CD4-positive, alpha-beta T cell treated with Interleukin-2 at 100 ng/mL for 4 hours (primary cell): ENCODE data around the gene SCUBE1.

Experiments
- DNase-seq: peaks from one replicate; pipeline ENCODE4 v3.0.0-alpha.2; 2020; ENCODE audit warnings: low spot score

The SCUBE1 gene

DNA sequence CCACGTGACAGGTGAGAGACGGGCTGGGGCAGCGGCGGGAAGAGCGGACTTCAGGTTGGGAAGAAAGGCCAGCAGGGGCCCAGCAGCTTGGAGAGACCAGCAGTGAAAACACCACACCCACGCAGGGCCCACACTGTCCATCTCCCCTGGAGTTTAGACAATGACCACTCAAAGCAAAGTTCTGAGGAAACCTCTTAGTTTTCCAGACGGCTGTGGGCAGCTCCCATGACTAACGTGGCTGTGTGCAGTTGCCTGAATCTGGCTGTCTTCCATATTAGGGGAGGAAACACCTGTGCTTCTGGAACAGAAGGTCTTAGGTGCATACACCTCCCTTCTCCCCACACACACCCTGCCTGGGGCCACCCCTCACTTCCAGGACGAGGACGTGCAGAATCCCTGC lies 85.6 kb downstream of the SCUBE1 start:
- no peak for DNase-seq

DNA sequence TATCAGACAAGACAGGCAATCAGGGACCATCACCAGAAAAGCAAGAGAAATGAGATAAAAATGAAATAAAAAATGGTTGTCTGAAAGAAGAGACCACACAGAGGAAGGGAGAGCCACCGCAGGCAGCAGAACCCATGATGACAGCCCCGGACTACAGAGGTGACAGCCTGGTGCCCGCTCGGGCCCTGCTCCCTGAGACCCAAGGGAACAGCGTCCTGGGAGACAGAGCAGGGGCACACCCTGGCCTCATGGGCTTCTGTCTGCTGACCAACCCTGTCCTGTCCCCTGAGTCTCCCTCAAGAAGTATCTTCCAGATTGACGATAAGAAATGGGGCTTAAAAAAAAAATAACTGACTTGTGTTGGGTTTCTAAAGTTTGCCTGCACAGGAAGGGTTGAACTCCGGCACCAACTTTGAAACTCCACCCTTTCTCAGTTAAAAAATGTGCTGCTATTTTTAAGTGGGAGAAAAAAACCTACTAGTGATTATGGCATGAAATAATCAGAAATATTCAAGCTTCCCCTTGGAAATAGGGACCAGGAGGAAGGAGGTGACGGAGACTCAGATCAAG lies 86.1 kb downstream of the SCUBE1 start:
- DNase-seq = no peak

GRCh38 chr22:43256569-43256968 lies 86.6 kb downstream of the SCUBE1 start:
- no peak for DNase-seq

DNA sequence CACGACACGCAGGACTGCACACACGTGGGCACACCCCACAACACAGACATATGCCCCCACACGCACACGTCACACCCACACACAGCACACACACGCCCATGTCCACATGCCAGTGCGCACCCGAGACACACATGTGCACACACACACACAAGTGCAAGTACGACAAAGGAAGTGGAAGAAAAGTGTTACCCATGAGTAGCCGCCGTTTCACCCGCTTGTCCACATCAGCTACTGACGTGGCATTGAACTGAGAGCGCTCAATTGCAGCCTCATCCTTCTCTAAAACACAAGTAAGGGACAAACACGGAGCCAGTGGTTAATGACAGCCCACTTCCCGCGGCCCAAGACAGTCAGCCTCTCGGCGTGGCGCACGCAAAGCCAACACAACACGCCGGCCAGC lies 87.9 kb downstream of the SCUBE1 start:
- DNase-seq = no peak

GRCh38 chr22:43253839-43254238 lies 89.3 kb downstream of the SCUBE1 start:
- no peak for DNase-seq

GRCh38 chr22:43252319-43252718 lies 90.9 kb downstream of the SCUBE1 start:
- DNase-seq = no peak

GRCh38 chr22:43249789-43250471 lies 93.2 kb downstream of the SCUBE1 start:
- DNase-seq = no peak

DNA sequence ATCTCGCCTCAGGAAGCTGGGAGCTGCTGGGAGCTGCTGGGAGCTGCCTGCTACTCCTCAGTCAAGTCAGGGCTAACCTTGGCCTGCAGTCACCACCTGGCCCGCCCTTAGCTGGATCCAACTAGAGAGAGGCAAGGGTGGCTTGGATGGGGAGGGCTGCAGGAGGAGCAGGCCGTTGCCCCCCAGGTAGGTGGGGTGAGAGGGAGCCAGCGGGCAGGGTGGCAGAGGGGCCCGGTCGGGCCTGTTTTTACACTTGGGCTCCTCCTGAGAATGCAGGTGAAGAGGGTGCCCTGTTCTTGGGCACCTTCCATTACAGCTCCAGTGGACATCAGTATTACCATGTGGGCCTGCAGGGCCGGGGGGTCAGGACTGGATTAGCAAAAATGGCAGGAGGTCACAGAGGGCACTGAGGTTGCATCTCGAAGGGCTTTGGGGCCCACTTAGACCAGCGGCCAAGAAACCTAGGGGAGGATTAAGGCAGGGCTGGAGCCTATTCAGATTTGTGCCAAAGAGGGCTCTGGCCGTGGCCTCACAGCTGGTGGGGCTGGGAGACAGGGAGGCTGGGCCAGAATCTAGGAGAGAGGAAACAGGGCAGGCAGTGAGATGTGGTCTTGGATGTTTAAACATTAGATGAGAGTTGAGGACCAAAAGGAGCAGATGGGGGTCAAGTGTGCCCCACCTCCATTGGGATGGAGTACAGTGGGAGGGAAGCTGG lies 95.5 kb downstream of the SCUBE1 start:
- DNase-seq = no peak

- no peak for DNase-seq
These were observed 97.0 kb downstream of the SCUBE1 start for GRCh38 chr22:43246188-43246587.

DNA sequence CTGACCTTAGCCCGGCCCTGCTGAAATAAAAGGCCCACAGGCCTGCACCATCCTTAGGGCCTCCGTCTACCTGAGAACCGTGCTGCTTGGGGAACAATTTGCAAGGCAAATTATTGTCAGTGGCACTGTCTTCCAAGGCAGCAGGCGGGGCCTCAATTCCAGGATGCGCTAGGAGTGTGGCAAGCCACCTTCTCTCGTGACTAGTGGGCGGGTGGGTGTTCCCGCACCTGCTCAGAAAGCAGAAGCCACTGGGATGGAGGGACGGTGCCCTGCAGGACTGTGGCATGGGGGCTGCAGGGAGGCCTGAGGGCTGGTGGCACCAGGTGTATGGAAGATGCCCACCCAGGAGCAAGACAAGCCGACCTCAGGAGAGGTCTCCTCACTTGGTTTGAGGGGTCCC lies 97.5 kb downstream of the SCUBE1 start:
- DNase-seq = no peak

DNA sequence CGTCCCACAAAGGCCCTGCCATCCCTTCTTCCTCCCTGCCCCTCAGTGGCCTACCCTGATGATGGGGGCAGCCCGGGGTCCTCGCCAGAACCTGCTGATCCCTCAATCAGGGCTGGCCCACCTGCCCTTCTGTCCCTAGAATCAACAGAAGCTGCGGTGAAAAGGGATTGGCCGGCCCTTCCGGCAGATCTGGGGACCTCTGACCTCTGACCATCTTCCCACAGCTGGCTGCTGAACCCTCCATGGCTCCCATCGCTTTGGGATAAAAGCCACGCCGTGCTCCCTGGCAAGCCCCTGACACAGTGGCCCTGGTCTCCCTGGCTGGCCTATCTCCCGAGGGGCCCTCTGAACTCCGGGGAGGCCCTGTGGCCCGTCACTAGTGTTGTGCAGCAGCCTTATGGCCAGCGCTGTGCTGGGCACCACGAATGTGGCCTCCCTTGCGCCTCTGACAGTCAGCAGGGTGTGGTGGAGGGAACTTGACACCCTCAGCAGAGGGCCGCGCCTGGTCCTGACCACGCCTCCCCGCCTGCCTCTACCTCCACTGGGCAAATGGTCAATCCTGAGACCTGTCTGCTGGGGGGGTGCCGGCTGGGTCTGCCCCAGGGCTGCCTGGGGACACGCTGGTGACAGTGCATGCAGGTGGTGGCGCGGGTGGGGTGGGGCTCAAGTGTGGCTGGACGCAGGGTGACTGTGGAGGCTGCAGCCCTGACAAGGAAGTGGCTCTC lies 98.2 kb downstream of the SCUBE1 start:
- DNase-seq = no peak

- DNase-seq = no peak
These were observed 98.8 kb downstream of the SCUBE1 start for GRCh38 chr22:43244402-43244801.

DNA sequence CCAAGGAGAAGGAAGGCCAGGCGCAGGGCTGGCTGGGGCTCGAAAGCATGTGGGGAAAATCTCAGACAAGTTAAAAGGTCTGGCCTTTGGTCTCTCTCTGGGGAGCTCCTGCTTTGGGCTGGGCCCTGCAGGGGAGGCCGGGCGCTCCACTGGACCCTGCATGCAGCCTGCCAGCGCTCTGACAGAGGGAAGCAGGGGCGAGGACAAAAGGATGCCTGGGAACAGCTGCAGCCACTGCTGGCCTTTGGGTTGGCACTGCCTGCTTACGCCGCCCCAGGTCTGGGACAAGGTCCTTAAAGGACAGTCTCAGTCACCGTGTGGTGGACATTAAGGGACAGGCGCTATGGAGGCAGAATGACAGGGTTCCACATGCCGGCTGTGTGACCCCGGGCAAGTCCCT lies 99.8 kb downstream of the SCUBE1 start:
- DNase-seq = no peak

DNA sequence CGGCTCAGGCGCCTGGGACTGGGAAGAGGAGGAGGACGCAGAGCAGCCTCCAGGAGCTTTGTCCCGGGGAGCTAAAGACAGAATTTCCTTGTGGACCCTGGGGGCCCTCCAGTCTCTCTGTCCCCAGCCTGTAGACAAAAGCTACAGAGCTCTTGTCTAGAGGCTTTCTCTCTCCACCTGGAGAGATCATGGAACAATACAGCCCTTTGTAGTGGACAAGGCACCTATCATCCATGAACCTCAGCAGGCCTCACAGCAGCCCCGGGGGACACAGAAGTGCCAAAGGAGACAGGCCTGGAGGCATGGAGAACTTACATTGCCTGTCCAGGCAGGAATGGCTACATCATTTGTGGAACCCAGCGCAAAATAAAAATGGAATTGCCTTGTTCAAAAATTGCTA lies 100.5 kb downstream of the SCUBE1 start:
- no peak for DNase-seq

DNA sequence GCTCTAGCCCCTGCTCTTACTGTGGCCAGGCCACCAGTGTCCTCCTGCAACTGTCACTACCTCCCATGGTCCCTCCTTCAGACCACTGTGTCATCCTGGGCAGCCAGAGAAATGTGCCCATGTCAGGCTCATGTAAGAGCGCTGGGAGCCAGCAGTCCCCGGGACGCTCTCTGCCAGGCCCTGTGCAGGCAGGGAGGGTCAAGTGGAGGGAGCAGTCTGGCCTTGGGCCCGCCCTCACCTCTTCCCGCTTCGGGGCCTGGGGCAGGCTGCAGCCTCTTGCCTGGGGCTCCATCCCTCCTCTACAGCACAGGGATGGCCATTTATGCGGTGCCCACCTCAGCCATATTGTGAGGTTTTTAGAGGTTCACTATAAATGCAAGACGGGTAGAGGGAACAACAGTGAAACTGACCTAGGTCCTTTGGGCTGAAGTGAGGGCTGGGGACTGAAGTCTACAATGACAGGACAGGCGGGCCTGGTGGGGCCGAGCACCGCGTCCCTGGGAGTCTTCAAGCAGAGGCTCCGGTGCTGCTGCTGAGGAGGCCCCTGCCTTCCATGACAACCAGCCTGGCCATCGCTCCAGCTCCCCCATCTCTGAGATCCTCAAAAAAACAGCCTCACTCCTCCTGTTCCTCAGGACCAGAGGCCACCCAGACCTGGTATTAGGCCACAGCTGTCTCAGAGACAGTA lies 101.3 kb downstream of the SCUBE1 start:
- no peak for DNase-seq

GRCh38 chr22:43241138-43241597 lies 102.0 kb downstream of the SCUBE1 start:
- no peak for DNase-seq

GRCh38 chr22:43240614-43241013 lies 102.6 kb downstream of the SCUBE1 start:
- no peak for DNase-seq

DNA sequence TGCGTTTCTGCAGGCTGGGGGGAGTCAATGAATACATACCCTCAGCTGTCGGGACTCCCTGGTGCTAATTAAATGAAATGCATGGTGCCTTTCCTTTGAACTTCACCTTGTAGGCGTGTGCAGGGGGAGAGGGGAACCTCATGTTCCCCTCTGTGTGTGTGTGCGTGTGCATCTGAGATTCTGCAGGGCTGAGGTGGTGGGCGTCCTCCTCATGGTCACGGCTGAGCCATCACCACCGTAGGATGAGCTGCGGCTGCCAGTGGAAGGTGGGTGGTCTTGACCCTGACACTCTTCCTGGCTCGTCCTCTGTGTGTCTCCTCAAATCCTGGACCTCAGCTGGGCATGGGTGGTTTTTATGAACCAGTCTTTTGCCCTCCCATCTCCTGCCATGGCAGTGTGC lies 103.2 kb downstream of the SCUBE1 start:
- DNase-seq = no peak

- no peak for DNase-seq
These were observed 103.9 kb downstream of the SCUBE1 start for GRCh38 chr22:43239193-43239780.

DNA sequence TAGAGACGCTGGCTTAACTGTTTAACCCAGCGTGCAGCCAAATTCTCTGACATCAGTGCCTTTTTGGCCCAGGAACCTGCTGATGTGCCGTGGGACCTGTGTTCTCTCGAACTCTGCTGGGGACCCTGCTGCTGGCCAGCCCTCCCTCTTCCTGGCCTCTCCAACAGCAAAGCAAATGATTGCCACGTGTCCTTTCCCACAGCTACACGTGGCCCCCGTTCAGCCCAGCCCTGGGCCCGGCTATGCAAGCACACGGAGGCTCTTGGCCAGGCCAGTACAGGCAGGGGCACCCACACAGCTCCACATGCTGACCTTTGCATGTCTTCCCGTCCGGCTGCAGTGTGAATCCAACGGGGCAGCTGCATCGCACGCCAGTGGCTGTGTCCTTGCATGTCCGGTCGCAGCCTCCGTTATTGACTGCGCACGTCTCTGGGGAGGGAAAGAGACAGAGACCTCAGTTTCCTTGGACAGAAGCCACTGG lies 104.6 kb downstream of the SCUBE1 start:
- DNase-seq = no peak

DNA sequence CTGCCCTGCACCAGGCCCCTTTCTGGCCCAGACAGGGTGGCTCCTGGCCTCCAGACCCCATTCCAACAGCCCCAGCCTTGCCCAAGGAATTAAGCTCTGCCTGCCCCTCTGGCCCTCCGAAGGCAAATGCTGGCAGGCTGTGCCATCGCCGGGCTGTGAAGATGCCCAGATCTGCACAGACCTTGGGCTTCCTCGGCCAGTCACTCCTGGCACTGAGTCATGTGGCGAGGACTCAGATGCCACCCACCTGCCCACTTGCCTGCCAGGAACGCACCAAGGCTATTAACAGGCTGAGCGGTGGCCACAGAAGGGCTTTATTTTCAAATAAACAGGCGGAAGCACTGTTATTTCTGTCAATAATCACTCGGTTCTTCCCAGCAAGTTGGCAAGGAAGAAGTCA lies 105.9 kb downstream of the SCUBE1 start:
- DNase-seq = no peak
